ENCODE results near the gene ZFP2.

- no peak for TF ChIP-seq POLR2A (IDR thresholded peaks at IDR 0.05; ENCODE audit: low read length)
- TF ChIP-seq CTCF (IDR thresholded peaks at IDR 0.05): no peak
- no peak for TF ChIP-seq CEBPB (IDR thresholded peaks at IDR 0.05)
- TF ChIP-seq MAX (IDR thresholded peaks at IDR 0.05): no peak
- TF ChIP-seq FOSL2 (IDR thresholded peaks at IDR 0.05): no peak
- no peak for TF ChIP-seq FOSL2 (CRISPR knock-in tag; IDR thresholded peaks at IDR 0.05)
Observed at GRCh38 chr5:178861627-178862026, 34.1 kb upstream of the ZFP2 start.

Data from A549 (cell line).